Measurements from ENCODE around the gene FOXN3.

FOXN3 gene

GRCh38 chr14:89408907-89409700 lies 7.9 kb downstream of the FOXN3 start:
- Histone ChIP-seq H3K9ac (ENCODE audit: low read length) (no peak overlapping the region), H3K36me3 (replicated peaks; ENCODE audit: low read depth, low read length) (peaks cover 20% of the 10 kb centered on the region), H3K9me3 (ENCODE audit: insufficient read depth, low read length) (no peaks in the 10 kb centered on the region), H2AFZ (ENCODE audit: low read depth, low read length) (no peak overlapping the region), H3K4me3 (ENCODE audit: low read length) (no peak overlapping the region), H4K20me1 (ENCODE audit: insufficient read depth, low read length) (peaks cover 49% of the 10 kb centered on the region), H3K27ac (ENCODE audit: low read length) (no peak overlapping the region), H3K4me1 (ENCODE audit: low read length) (no peaks in the 10 kb centered on the region), H3K4me2 (ENCODE audit: low read length) (no peak overlapping the region), H3K27me3 (ENCODE audit: low read depth, low read length) (no peaks in the 10 kb centered on the region), H3K79me2 (ENCODE audit: low read length) (peaks cover 21% of the 10 kb centered on the region)
- TF ChIP-seq CTCF (IDR thresholded peaks at IDR 0.05; ENCODE audit: low read depth, low read length) (no peak), EZH2phosphoT487 (IDR thresholded peaks at IDR 0.05; ENCODE audit: low read depth) (no peak)

DNA sequence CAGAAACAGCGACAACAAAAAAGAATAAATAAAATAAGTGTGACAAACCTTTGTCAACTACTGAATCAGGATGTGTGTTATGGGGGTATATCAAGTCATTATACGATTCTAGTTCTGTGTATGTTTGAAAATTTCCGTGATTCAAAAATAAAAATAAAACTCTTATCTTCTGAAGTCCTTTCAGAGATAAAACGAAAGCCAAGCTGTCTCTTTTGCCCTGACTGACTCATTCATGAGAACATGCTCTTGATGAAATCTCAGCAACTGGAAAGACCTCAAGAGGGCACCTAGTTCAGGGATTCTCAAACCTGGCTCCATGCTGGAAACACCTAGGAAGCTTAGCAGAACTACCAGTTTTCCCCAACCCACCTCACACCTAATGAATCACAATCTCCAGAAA lies 9.2 kb downstream of the FOXN3 start:
- peaks cover 54% of the 10 kb centered on the region for H4K20me1 ChIP-seq (ENCODE audit: insufficient read depth, low read length)
- H3K4me1 ChIP-seq (ENCODE audit: low read length): no peaks in the 10 kb centered on the region
- H2AFZ ChIP-seq (ENCODE audit: low read depth, low read length): no peak overlapping the region
- H3K36me3 ChIP-seq (replicated peaks; ENCODE audit: low read depth, low read length): peaks cover 20% of the 10 kb centered on the region
- H3K27me3 ChIP-seq (ENCODE audit: low read depth, low read length): no peaks in the 10 kb centered on the region
- no peak overlapping the region for H3K27ac ChIP-seq (ENCODE audit: low read length)
- H3K9me3 ChIP-seq (ENCODE audit: insufficient read depth, low read length): no peaks in the 10 kb centered on the region
- no peak overlapping the region for H3K4me2 ChIP-seq (ENCODE audit: low read length)
- peaks cover 21% of the 10 kb centered on the region for H3K79me2 ChIP-seq (ENCODE audit: low read length)
- no peak overlapping the region for H3K4me3 ChIP-seq (ENCODE audit: low read length)
- no peak overlapping the region for H3K9ac ChIP-seq (ENCODE audit: low read length)
- no peak for TF ChIP-seq EZH2phosphoT487 (IDR thresholded peaks at IDR 0.05; ENCODE audit: low read depth)
- no peak for TF ChIP-seq CTCF (IDR thresholded peaks at IDR 0.05; ENCODE audit: low read depth, low read length)

- Histone ChIP-seq H3K4me3 (ENCODE audit: low read length) (no peak overlapping the region), H2AFZ (ENCODE audit: low read depth, low read length) (no peak overlapping the region), H4K20me1 (ENCODE audit: insufficient read depth, low read length) (peaks cover 60% of the 10 kb centered on the region), H3K4me1 (ENCODE audit: low read length) (no peaks in the 10 kb centered on the region), H3K27me3 (ENCODE audit: low read depth, low read length) (no peaks in the 10 kb centered on the region), H3K27ac (ENCODE audit: low read length) (no peak overlapping the region), H3K36me3 (replicated peaks; ENCODE audit: low read depth, low read length) (peaks cover 20% of the 10 kb centered on the region), H3K79me2 (ENCODE audit: low read length) (peaks cover 26% of the 10 kb centered on the region), H3K4me2 (ENCODE audit: low read length) (no peak overlapping the region), H3K9me3 (ENCODE audit: insufficient read depth, low read length) (no peaks in the 10 kb centered on the region), H3K9ac (ENCODE audit: low read length) (no peak overlapping the region)
- TF ChIP-seq CTCF (IDR thresholded peaks at IDR 0.05; ENCODE audit: low read depth, low read length): no peak
- TF ChIP-seq EZH2phosphoT487 (IDR thresholded peaks at IDR 0.05; ENCODE audit: low read depth): no peak
Measured at GRCh38 chr14:89406941-89407340, 10.1 kb downstream of the FOXN3 start.

GRCh38 chr14:89406361-89406760 lies 10.7 kb downstream of the FOXN3 start:
- Histone ChIP-seq H4K20me1 (ENCODE audit: insufficient read depth, low read length) (peaks cover 64% of the 10 kb centered on the region), H3K4me2 (ENCODE audit: low read length) (no peak overlapping the region), H3K9ac (ENCODE audit: low read length) (no peak overlapping the region), H2AFZ (ENCODE audit: low read depth, low read length) (no peak overlapping the region), H3K36me3 (replicated peaks; ENCODE audit: low read depth, low read length) (peaks cover 16% of the 10 kb centered on the region), H3K79me2 (ENCODE audit: low read length) (peaks cover 32% of the 10 kb centered on the region), H3K9me3 (ENCODE audit: insufficient read depth, low read length) (no peaks in the 10 kb centered on the region), H3K4me3 (ENCODE audit: low read length) (no peak overlapping the region), H3K4me1 (ENCODE audit: low read length) (no peaks in the 10 kb centered on the region), H3K27ac (ENCODE audit: low read length) (no peak overlapping the region), H3K27me3 (ENCODE audit: low read depth, low read length) (no peaks in the 10 kb centered on the region)
- TF ChIP-seq CTCF (IDR thresholded peaks at IDR 0.05; ENCODE audit: low read depth, low read length): no peak
- TF ChIP-seq EZH2phosphoT487 (IDR thresholded peaks at IDR 0.05; ENCODE audit: low read depth): no peak

Measured in OCI-LY3 (cell line).